Naive thymus-derived CD4-positive, alpha-beta T cell (primary cell): ENCODE data around the gene CLRN2. TPM values are rescaled to one million over a fixed set of nuclear protein-coding genes. Genes with fewer than 3 reads are reported as not detected.
"Not testable (repeated sequence)": the region's sequence is repeated elsewhere in the genome, so short reads cannot be mapped to it uniquely, and the experiment has no call there.

ENCODE experiments used
- ATAC-seq: fragments of 150-1000 bp; cut with Tn5 transposase; 2 replicates; pipeline ENCODE4 v1.10.0; 2021; ENCODE audit warnings: mild to moderate bottlenecking, moderate library complexity
- CTCF ChIA-PET: fragments of 350-600 bp; sonication (Branson Sonifier 250); formaldehyde crosslinking; loops from one replicate; lab custom pipeline; 2021; ENCODE audit warnings: antibody characterized with exemption; lab: Charles Lee
- POLR2A ChIA-PET: fragments of 350-600 bp; sonication (Branson Sonifier 250); formaldehyde crosslinking; loops from one replicate; lab custom pipeline; 2021; ENCODE audit warnings: antibody characterized with exemption, inconsistent platforms; lab: Charles Lee
- DNase-seq, 9 donors: peaks; one replicate each; pipeline versions ENCODE4 v3.0.0 to v3.0.0-alpha.2; 2020 to 2022; ENCODE audit warnings: mixed read lengths in 1 of 9
- H3K27ac ChIP-seq: one replicate; pipeline ENCODE4 v1.7.0; 2013; ENCODE audit warnings: mild to moderate bottlenecking, low read depth, low read length, moderate library complexity
- H3K27me3 ChIP-seq, 2 donors: one replicate each; pipeline ENCODE4 v1.7.0; 2013; ENCODE audit warnings: low read length in 2 of 2, mild to moderate bottlenecking in 2 of 2, moderate library complexity in 2 of 2; ENCODE audit not compliant: control insufficient read depth in 2 of 2, insufficient read depth in 2 of 2
- H3K36me3 ChIP-seq, 3 experiments: 1 replicate in 2 of 3; 2 replicates in 1 of 3; pipeline ENCODE4 v1.7.0; 2013; ENCODE audit warnings: low read length in 3 of 3, mild to moderate bottlenecking in 3 of 3, moderate library complexity in 1 of 3; ENCODE audit not compliant: insufficient read depth in 3 of 3, control insufficient read depth in 2 of 3
- H3K4me1 ChIP-seq, 2 donors: one replicate each; pipeline ENCODE4 v1.7.0; 2013; ENCODE audit warnings: low read length in 2 of 2, mild to moderate bottlenecking in 2 of 2, moderate library complexity in 1 of 2; ENCODE audit not compliant: control insufficient read depth in 2 of 2, insufficient read depth in 2 of 2
- H3K4me3 ChIP-seq: 2 replicates; pipeline ENCODE4 v1.7.0; 2013; ENCODE audit warnings: mild to moderate bottlenecking, low read length
- H3K9me3 ChIP-seq, 3 experiments: 1 replicate in 2 of 3; 2 replicates in 1 of 3; pipeline ENCODE4 v1.7.0; 2013; ENCODE audit warnings: low read length in 3 of 3; ENCODE audit not compliant: control insufficient read depth in 2 of 3
- H3K27ac Mint-ChIP-seq, 9 donors: one replicate each; pipeline ENCODE4 v1.8.0; 2020 to 2022; ENCODE audit warnings: mixed read lengths in 9 of 9, mild to moderate bottlenecking in 8 of 9, moderate library complexity in 5 of 9, inconsistent platforms in 2 of 9
- H3K27me3 Mint-ChIP-seq, 5 donors: one replicate each; pipeline ENCODE4 v1.8.0; 2021 to 2022; ENCODE audit warnings: mixed read lengths in 5 of 5, mild to moderate bottlenecking in 1 of 5
- H3K36me3 Mint-ChIP-seq, 5 donors: one replicate each; pipeline ENCODE4 v1.8.0; 2020 to 2022; ENCODE audit warnings: mixed read lengths in 5 of 5, mild to moderate bottlenecking in 3 of 5, inconsistent platforms in 1 of 5
- H3K4me1 Mint-ChIP-seq, 7 donors: one replicate each; pipeline ENCODE4 v1.8.0; 2020 to 2022; ENCODE audit warnings: mixed read lengths in 7 of 7, mild to moderate bottlenecking in 3 of 7, inconsistent platforms in 1 of 7
- H3K4me3 Mint-ChIP-seq, 10 donors: one replicate each; pipeline ENCODE4 v1.8.0; 2020 to 2022; ENCODE audit warnings: mild to moderate bottlenecking in 10 of 10, mixed read lengths in 10 of 10, moderate library complexity in 6 of 10, inconsistent platforms in 2 of 10
- H3K9me3 Mint-ChIP-seq, 11 donors: one replicate each; pipeline ENCODE4 v1.8.0; 2020 to 2022; ENCODE audit warnings: mixed read lengths in 11 of 11, mild to moderate bottlenecking in 4 of 11, inconsistent platforms in 1 of 11, moderate library complexity in 1 of 11
- intact Hi-C, 2 donors: fragments of 100-400 bp; cut with micrococcal nuclease; formaldehyde crosslinking; loops; one replicate each; pipeline ENCODE4 v1.15.1; 2023
- polyA plus RNA-seq, 2 donors: library from polyadenylated mRNA; unstranded; fragments of 300-500 nt; fragmentation: Illumina TruSeq; gene quantifications; one replicate each; pipeline ENCODE4 v1.2.3, GENCODE V29; 2021
- total RNA-seq, 6 experiments: library from RNA in 5 of 6; stranded (reverse) in 5 of 6; gene quantifications; 1 replicate in 5 of 6; 2 replicates in 1 of 6; pipeline ENCODE4 v1.2.3 and lab custom pipeline; 2021 to 2026

Gene CLRN2
- total and polyA plus RNA-seq, 7 experiments from 2014 or later, result not detected

DNA sequence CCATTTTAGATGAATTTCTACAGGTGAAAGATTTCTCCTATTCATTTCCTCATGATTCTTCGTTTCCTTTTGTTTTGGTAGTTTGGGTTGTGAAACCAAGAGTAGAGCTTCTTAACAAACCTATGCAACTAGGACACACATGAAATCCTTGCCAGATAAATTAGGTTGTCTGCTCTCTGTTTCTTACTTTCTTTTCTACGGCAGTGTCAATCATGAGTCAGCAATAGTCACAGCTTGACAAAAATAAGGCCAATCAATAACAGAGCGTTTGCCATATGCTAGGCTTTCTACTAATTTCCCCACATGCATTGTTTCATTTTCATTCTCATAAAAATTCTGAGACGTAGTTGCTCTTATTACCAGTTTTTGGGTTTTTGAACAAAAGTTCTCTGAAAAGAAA, 20.3 kb downstream of the CLRN2 start:
- Mint-ChIP-seq H3K9me3 (no peaks in the 10 kb centered on the region), H3K27me3 (peaks cover 5 to 15% (median 7%) of the 10 kb centered on the region in 5 donors), H3K36me3 (no peaks in the 10 kb centered on the region), H3K27ac (no peak overlapping the region), H3K4me1 (peaks cover 0 to 7% (median 0%) of the 10 kb centered on the region in 7 donors), H3K4me3 (no peak overlapping the region)
- intact Hi-C loops, result no loop called here
- ChIA-PET POLR2A (no interaction called here), CTCF (no interaction called here)
- Histone ChIP-seq H3K9me3 (no peaks in the 10 kb centered on the region), H3K4me3 (no peak overlapping the region), H3K27me3 (no peaks in the 10 kb centered on the region), H3K4me1 (no peaks in the 10 kb centered on the region), H3K27ac (no peak overlapping the region), H3K36me3 (no peaks in the 10 kb centered on the region)
- DNase-seq, result no peak
- no peak for ATAC-seq

DNA sequence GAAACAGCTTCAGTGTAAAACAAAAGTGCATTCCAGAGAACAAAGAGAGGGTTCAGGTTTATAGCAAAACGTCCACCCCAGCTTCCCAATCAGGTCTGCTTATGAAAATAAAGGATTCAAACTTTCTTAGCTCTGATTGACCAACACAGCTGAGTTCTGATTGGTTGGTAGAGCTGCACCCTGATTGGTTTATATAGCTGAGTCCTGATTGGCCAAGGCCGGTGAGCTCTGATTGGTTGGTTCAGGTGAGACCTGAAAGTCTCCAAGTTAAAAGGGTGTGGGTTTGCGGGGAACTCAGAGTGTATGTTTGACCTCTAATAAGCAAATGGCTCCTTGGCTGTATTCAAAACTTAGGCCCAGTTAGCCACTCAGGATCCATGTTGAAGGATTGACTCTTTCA, 20.9 kb downstream of the CLRN2 start:
- ATAC-seq, result no peak
- DNase-seq, result no peak
- ChIA-PET CTCF (interaction anchor here (0.7 kb wide), 1 partner anchor 13 kb away, joined by 3 read pairs; no protein-coding TSS in a partner anchor), POLR2A (no interaction called here)
- Mint-ChIP-seq H3K27me3 (peaks cover 5 to 11% (median 7%) of the 10 kb centered on the region in 5 donors), H3K4me3 (no peak overlapping the region), H3K9me3 (no peaks in the 10 kb centered on the region), H3K27ac (no peak overlapping the region), H3K36me3 (no peaks in the 10 kb centered on the region), H3K4me1 (peaks cover 0 to 7% (median 0%) of the 10 kb centered on the region in 7 donors)
- Histone ChIP-seq H3K9me3 (no peaks in the 10 kb centered on the region), H3K4me1 (no peaks in the 10 kb centered on the region), H3K4me3 (no peak overlapping the region), H3K27ac (no peak overlapping the region), H3K36me3 (no peaks in the 10 kb centered on the region), H3K27me3 (no peaks in the 10 kb centered on the region)
- intact Hi-C loops, result no loop called here

DNA sequence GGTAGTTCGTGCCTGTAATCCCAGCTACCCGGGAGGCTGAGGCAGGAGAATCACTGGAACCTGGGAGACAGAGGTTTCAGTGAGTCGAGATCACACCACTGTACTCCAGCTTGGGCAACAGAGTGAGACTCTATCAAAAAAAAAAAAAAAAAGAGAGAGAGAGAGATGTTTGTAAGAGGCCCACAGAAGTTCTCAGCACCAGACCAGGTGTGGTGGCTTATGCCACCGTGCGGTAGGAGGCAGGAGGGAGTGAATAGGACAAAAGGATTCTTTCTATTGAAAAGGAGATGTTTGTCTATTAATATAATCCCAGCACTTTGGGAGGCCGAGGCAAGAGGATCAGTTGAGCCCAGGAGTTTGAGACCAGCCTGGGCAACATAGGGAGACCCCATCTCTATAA, 22.1 kb downstream of the CLRN2 start:
- H3K9me3 ChIP-seq, H3K4me3 ChIP-seq, intact Hi-C loops, DNase-seq, H3K27me3 ChIP-seq, CTCF ChIA-PET, H3K4me1 Mint-ChIP-seq, H3K36me3 Mint-ChIP-seq, H3K4me3 Mint-ChIP-seq, H3K36me3 ChIP-seq, POLR2A ChIA-PET, H3K27ac Mint-ChIP-seq, ATAC-seq, H3K4me1 ChIP-seq, H3K27ac ChIP-seq, H3K9me3 Mint-ChIP-seq: not testable (repeated sequence)
- peaks cover 5 to 14% (median 10%) of the 10 kb centered on the region in 5 donors for H3K27me3 Mint-ChIP-seq

DNA sequence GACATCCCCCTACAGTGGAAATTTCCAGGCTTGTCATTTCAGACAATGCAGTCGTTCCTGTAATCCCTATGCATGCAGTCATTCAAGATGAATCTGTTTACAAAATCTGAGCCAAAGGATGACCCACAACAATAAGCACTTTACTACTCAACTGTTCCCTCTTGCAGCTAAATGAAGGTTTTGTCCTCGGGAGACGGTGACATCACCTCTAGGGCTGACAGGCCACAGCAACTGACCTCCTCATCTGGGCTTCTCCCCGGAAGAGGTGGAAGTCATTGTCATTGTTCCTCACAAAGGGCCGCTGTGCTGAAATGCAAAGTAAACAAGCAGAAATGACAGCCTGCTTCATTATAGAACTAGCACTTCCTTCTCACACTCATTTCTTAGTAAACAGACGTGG, 29.2 kb downstream of the CLRN2 start:
- Histone ChIP-seq H3K36me3 (no peaks in the 10 kb centered on the region), H3K4me1 (no peaks in the 10 kb centered on the region), H3K4me3 (no peak overlapping the region), H3K27me3 (no peaks in the 10 kb centered on the region), H3K27ac (no peak overlapping the region), H3K9me3 (no peaks in the 10 kb centered on the region)
- POLR2A ChIA-PET, result no interaction called here
- no peak overlapping the region for H3K27ac Mint-ChIP-seq
- H3K36me3 Mint-ChIP-seq, result no peaks in the 10 kb centered on the region
- intact Hi-C loops, result no loop called here
- CTCF ChIA-PET, result no interaction called here
- ATAC-seq (peak; percentile 38), DNase-seq (no peak)
- H3K4me3 Mint-ChIP-seq, result no peak overlapping the region
- peaks cover 0 to 2% (median 0%) of the 10 kb centered on the region in 11 donors for H3K9me3 Mint-ChIP-seq
- peaks cover 0 to 6% (median 0%) of the 10 kb centered on the region in 7 donors for H3K4me1 Mint-ChIP-seq
- H3K27me3 Mint-ChIP-seq, result peaks cover 0 to 22% (median 16%) of the 10 kb centered on the region in 5 donors

DNA sequence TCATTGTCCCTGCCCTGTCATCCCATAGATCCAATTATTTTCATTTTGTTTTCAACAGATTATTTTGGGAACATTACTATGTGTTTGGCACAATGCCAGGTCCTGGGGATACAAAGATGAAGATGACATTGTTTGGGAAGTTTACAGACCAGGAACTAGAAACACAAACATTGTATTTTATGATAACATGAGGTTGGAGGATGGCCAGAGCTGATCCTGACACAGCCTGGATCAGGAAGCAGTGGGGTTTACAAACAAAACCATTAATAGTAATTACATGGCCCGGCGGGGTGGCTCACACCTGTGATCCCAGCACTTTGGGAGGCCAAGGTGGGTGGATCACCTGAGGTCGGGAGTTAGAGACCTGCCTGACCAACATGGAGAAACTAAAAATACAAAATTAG, 29.9 kb downstream of the CLRN2 start:
- peaks cover 0 to 6% (median 0%) of the 10 kb centered on the region in 7 donors for H3K4me1 Mint-ChIP-seq
- POLR2A ChIA-PET, result no interaction called here

DNA sequence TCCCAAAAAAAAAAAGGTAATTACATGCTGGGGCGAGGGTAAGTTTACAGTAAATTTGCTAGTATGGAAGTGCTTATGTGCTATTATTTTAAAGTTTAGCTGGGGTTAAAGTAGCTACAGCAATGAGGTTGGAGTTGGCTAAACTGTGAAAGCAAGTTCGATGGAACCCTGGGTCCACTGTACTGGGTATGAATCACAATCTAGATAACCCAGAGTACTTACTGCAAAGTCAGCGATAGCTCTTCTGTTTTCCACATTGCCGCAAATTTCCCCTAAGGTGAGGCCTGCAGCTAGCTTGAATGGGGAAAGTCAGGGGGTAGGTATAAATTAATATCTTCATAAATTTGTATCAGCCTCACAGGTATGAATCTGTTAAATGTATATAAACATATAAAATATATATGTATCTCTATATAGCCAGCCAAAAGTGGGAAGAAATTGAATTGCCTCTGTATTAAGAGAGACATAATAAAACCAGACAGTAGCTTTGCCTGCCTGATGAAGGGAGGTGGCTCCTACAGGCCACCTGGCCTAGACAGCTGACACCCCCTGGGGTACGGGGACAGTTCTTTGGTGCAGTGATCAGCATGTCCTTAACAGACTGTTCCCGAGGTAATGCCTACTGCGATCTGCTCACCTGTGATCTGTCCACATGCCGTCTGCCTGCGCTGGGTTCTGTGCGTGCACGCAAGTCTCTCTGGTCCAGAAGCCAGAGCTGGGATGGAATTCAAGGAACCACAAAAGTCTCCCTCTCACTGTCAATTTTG, 30.6 kb downstream of the CLRN2 start:
- Histone ChIP-seq H3K4me1 (no peaks in the 10 kb centered on the region), H3K36me3 (no peaks in the 10 kb centered on the region), H3K4me3 (no peak overlapping the region), H3K27ac (no peak overlapping the region), H3K27me3 (no peaks in the 10 kb centered on the region), H3K9me3 (no peaks in the 10 kb centered on the region)
- no peak for DNase-seq
- peaks cover 0 to 2% (median 0%) of the 10 kb centered on the region in 11 donors for H3K9me3 Mint-ChIP-seq
- no peak for ATAC-seq
- no peaks in the 10 kb centered on the region for H3K36me3 Mint-ChIP-seq
- POLR2A ChIA-PET, result interaction anchor here (0.9 kb wide), 1 partner anchor 54 kb away, joined by 3 read pairs; no protein-coding TSS in a partner anchor
- CTCF ChIA-PET, result interaction anchor here (0.6 to 1.6 kb wide), 2 partner anchors 9 to 194 kb away, joined by 3 to 4 read pairs; no protein-coding TSS in a partner anchor
- no peak overlapping the region for H3K4me3 Mint-ChIP-seq
- peaks cover 0 to 20% (median 10%) of the 10 kb centered on the region in 5 donors for H3K27me3 Mint-ChIP-seq
- no peak overlapping the region for H3K27ac Mint-ChIP-seq
- intact Hi-C loops, result no loop called here
- peaks cover 0 to 6% (median 0%) of the 10 kb centered on the region in 7 donors for H3K4me1 Mint-ChIP-seq

More for the DNA sequence above, 29.9 kb downstream of the CLRN2 start:
- H3K36me3 Mint-ChIP-seq, result no peaks in the 10 kb centered on the region
- intact Hi-C loops, result no loop called here
- H3K27ac Mint-ChIP-seq, result no peak overlapping the region
- CTCF ChIA-PET, result interaction anchor here (0.6 kb wide), 1 partner anchor 193 kb away, joined by 3 read pairs; no protein-coding TSS in a partner anchor
- DNase-seq (no peak), ATAC-seq (no peak)
- H3K9me3 Mint-ChIP-seq, result peaks cover 0 to 2% (median 0%) of the 10 kb centered on the region in 11 donors
- H3K36me3 ChIP-seq, result no peaks in the 10 kb centered on the region
- H3K27ac ChIP-seq, result no peak overlapping the region
- H3K27me3 Mint-ChIP-seq, result peaks cover 0 to 21% (median 14%) of the 10 kb centered on the region in 5 donors
- H3K4me1 ChIP-seq, result no peaks in the 10 kb centered on the region
- H3K4me3 Mint-ChIP-seq, result no peak overlapping the region
- no peaks in the 10 kb centered on the region for H3K27me3 ChIP-seq
- no peak overlapping the region for H3K4me3 ChIP-seq
- H3K9me3 ChIP-seq, result no peaks in the 10 kb centered on the region
